Measurements from ENCODE around the gene AOPEP. TPM values are rescaled to one million over a fixed set of nuclear protein-coding genes. Genes with fewer than 3 reads are reported as not detected.

The AOPEP gene
- total and polyA plus RNA-seq, 2 of the 13 experiments (the other 11 are each of a cell fraction or from before 2014, with no cell fraction given) = 22.2 to 41.6 TPM

DNA sequence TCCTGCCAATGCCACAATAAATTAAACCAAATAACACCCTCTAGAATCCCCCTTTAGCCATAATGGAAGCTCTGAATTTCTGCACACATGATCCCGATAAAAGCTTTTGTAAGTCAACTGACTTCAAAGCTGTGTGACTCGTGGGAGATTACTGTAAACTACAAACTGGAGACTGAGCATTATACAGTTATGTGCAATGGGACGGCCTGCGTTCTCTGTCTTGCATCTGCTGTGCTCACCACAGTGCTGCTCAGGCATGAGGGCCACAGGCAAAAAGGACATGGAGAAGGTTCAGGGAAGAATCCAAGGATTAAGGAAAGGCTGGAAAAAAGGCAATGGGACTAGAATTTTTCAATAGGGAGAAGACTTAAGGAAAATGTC lies 406.8 kb downstream of the AOPEP start (continued):
- TF ChIP-seq, protein P1, sequence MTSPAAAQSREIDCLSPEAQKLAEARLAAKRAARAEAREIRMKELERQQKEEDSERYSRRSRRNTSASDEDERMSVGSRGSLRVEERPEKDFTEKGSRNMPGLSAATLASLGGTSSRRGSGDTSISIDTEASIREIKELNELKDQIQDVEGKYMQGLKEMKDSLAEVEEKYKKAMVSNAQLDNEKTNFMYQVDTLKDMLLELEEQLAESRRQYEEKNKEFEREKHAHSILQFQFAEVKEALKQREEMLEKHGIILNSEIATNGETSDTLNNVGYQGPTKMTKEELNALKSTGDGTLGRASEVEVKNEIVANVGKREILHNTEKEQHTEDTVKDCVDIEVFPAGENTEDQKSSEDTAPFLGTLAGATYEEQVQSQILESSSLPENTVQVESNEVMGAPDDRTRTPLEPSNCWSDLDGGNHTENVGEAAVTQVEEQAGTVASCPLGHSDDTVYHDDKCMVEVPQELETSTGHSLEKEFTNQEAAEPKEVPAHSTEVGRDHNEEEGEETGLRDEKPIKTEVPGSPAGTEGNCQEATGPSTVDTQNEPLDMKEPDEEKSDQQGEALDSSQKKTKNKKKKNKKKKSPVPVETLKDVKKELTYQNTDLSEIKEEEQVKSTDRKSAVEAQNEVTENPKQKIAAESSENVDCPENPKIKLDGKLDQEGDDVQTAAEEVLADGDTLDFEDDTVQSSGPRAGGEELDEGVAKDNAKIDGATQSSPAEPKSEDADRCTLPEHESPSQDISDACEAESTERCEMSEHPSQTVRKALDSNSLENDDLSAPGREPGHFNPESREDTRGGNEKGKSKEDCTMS (CRISPR knock-in tag; conservative IDR thresholded peaks at IDR 0.05) = no peak
- TF ChIP-seq ZNF879 (CRISPR knock-in tag; IDR thresholded peaks at IDR 0.05) (no peak), ETV6 (CRISPR knock-in tag; conservative IDR thresholded peaks at IDR 0.05) (no peak), ZFP36L1 (CRISPR knock-in tag; IDR thresholded peaks at IDR 0.05) (no peak), ZNF616 (CRISPR knock-in tag; IDR thresholded peaks at IDR 0.05; ENCODE audit: low read depth) (no peak)
- TF ChIP-seq, protein P2, sequence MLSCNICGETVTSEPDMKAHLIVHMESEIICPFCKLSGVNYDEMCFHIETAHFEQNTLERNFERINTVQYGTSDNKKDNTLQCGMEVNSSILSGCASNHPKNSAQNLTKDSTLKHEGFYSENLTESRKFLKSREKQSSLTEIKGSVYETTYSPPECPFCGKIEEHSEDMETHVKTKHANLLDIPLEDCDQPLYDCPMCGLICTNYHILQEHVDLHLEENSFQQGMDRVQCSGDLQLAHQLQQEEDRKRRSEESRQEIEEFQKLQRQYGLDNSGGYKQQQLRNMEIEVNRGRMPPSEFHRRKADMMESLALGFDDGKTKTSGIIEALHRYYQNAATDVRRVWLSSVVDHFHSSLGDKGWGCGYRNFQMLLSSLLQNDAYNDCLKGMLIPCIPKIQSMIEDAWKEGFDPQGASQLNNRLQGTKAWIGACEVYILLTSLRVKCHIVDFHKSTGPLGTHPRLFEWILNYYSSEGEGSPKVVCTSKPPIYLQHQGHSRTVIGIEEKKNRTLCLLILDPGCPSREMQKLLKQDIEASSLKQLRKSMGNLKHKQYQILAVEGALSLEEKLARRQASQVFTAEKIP (CRISPR knock-in tag; IDR thresholded peaks at IDR 0.05; ENCODE audit: borderline replicate concordance) = no peak

GRCh38 chr9:95134457-95134881 lies 408.0 kb downstream of the AOPEP start:
- Histone ChIP-seq H3K79me2 (ENCODE audit: insufficient read depth, low read length) (no peaks in the 10 kb centered on the region), H3K27me3 (ENCODE audit: control insufficient read depth in 1 of 2, insufficient read depth in 2 of 2, low read length in 2 of 2) (no peaks in the 10 kb centered on the region), H3K9ac (ENCODE audit: insufficient read depth, low read depth, low read length) (no peak overlapping the region), H3K27ac (ENCODE audit: extremely low read length, insufficient read depth, low read length) (no peak overlapping the region), H3K36me3 (replicated peaks in 1 of 2; ENCODE audit: control insufficient read depth in 1 of 2, insufficient read depth in 2 of 2, low read length in 2 of 2) (peaks cover 0 to 1% of the 10 kb centered on the region in 2 experiments; a peak in 2 of 5 replicates), H4K20me1 (ENCODE audit: insufficient read depth, low read length) (no peaks in the 10 kb centered on the region), H3K9me3 (ENCODE audit: low read length) (no peaks in the 10 kb centered on the region), H3K4me1 (ENCODE audit: insufficient read depth, low read length) (peaks cover 30% of the 10 kb centered on the region), H2AFZ (ENCODE audit: low read length) (no peak overlapping the region), H3K4me3 (replicated peaks in 1 of 3; ENCODE audit: insufficient read depth in 1 of 3, low read depth in 2 of 3, low read length in 3 of 3) (no peak overlapping the region), H3K4me2 (ENCODE audit: low read depth, low read length) (no peak overlapping the region)
- ATAC-seq (no peak), FAIRE-seq (no peak), DNase-seq (ENCODE audit: low spot score) (no peak)
- WGBS (ENCODE audit: low lambda C conversion rate) = 89% methylated on average over 7 of the region's 9 CpGs
- intact Hi-C loops (cut with micrococcal nuclease; ENCODE audit: unreplicated experiment) (loop anchor here (5.0 kb wide), 1 partner anchor 467 kb away; no protein-coding TSS in a partner anchor), in situ Hi-C loops (cut with HindIII; ENCODE audit: extremely low pct_ligation_motif_present, low pct_unique_long_range_greater_than_20kb) (loop anchor here (5.0 kb wide), 1 partner anchor 452 kb away; no protein-coding TSS in a partner anchor)
- BruUV-seq (replicated peaks) = no TSS peak
- ChIA-PET CTCF (ENCODE audit: low intra/inter-chr PET ratio, low total read pairs) (no interaction called here), POLR2A (no interaction called here)
- TF ChIP-seq ZSCAN25 (CRISPR knock-in tag; IDR thresholded peaks at IDR 0.05) = 0 out of 2 replicates have a peak, but pooled peaks have one; percentile 44
- TF ChIP-seq TGIF2 (CRISPR knock-in tag; IDR thresholded peaks at IDR 0.05) = no peak
- TF ChIP-seq PRPF4 (IDR thresholded peaks at IDR 0.05; ENCODE audit: low read depth, low read length, poor library complexity, severe bottlenecking) = no peak
- 0 out of 2 replicates have a peak, but pooled peaks have one; percentile 25 for TF ChIP-seq HNF4A (CRISPR knock-in tag; IDR thresholded peaks at IDR 0.05)
- TF ChIP-seq GATAD1 (CRISPR knock-in tag; IDR thresholded peaks at IDR 0.05) = no peak
- no peak for TF ChIP-seq ZNF709 (CRISPR knock-in tag; IDR thresholded peaks at IDR 0.05)
- no peak for TF ChIP-seq MTF1 (CRISPR knock-in tag; IDR thresholded peaks at IDR 0.05)
- TF ChIP-seq ZNF329 (CRISPR knock-in tag; IDR thresholded peaks at IDR 0.05; ENCODE audit: low read depth) = no peak
- TF ChIP-seq ZBTB33 (CRISPR knock-in tag; IDR thresholded peaks at IDR 0.05) = 0 out of 2 replicates have a peak, but pooled peaks have one; percentile 9
- TF ChIP-seq CEBPG (CRISPR knock-in tag; IDR thresholded peaks at IDR 0.05) = peak; percentile 33; the same call in 1 of the 2 replicates
- TF ChIP-seq POGZ (CRISPR knock-in tag; IDR thresholded peaks at IDR 0.05) = 0 out of 2 replicates have a peak, but pooled peaks have one; percentile 16
- no peak for TF ChIP-seq ZNF232 (CRISPR knock-in tag; IDR thresholded peaks at IDR 0.05; ENCODE audit: borderline replicate concordance)
